GM18511 (cell line): Measurements from ENCODE around the gene ARHGEF4.
"Not testable (repeated sequence)": the region's sequence is repeated elsewhere in the genome, so short reads cannot be mapped to it uniquely, and the experiment has no call there.

ENCODE experiments used
- ATAC-seq: cut with Tn5 transposase; IDR thresholded peaks from one replicate; pipeline ENCODE4 v1.9.1; 2021; ENCODE audit warnings: mild to moderate bottlenecking, moderate library complexity; ENCODE audit not compliant: unreplicated experiment

Gene ARHGEF4

GRCh38 chr2:130966149-130966774, 129.5 kb downstream of the ARHGEF4 start:
- no peak for ATAC-seq

- ATAC-seq, result no peak
Measured at GRCh38 chr2:130966775-130967490, 130.2 kb downstream of the ARHGEF4 start.

GRCh38 chr2:130972410-130972809, 135.7 kb downstream of the ARHGEF4 start:
- peak; percentile 94 for ATAC-seq

GRCh38 chr2:130975729-130976128, 139.0 kb downstream of the ARHGEF4 start:
- no peak for ATAC-seq

GRCh38 chr2:130976591-130977237, 140.0 kb downstream of the ARHGEF4 start:
- no peak for ATAC-seq

GRCh38 chr2:130977461-130978050, 140.8 kb downstream of the ARHGEF4 start:
- ATAC-seq, result no peak

- ATAC-seq, result no peak
Measured at GRCh38 chr2:130981667-130982066, 145.0 kb downstream of the ARHGEF4 start.

- no peak for ATAC-seq
Measured at GRCh38 chr2:130985206-130985780, 148.6 kb downstream of the ARHGEF4 start.

GRCh38 chr2:130985831-130986649, 149.3 kb downstream of the ARHGEF4 start:
- no peak for ATAC-seq

GRCh38 chr2:130986890-130987493, 150.3 kb downstream of the ARHGEF4 start:
- ATAC-seq, result no peak

- ATAC-seq, result no peak
Measured at GRCh38 chr2:130987519-130988425, 151.1 kb downstream of the ARHGEF4 start.

GRCh38 chr2:130991446-130991845, 154.7 kb downstream of the ARHGEF4 start:
- not testable (repeated sequence) for ATAC-seq

GRCh38 chr2:130992003-130992402, 155.3 kb downstream of the ARHGEF4 start:
- not testable (repeated sequence) for ATAC-seq

- ATAC-seq, result no peak
Measured at GRCh38 chr2:130996691-130997090, 160.0 kb downstream of the ARHGEF4 start.

- ATAC-seq, result no peak
Measured at GRCh38 chr2:130997198-130997597, 160.5 kb downstream of the ARHGEF4 start.

GRCh38 chr2:130998561-130998960, 161.8 kb downstream of the ARHGEF4 start:
- ATAC-seq, result no peak

- ATAC-seq, result no peak
Measured at GRCh38 chr2:131004446-131005209, 167.9 kb downstream of the ARHGEF4 start.

- no peak for ATAC-seq
Measured at GRCh38 chr2:131005216-131005935, 168.7 kb downstream of the ARHGEF4 start.
